HG02571 (cell line): ENCODE results near the gene CLEC12A.
"Not testable (repeated sequence)": the region's sequence is repeated elsewhere in the genome, so short reads cannot be mapped to it uniquely, and the experiment has no call there.

Source experiments
- ATAC-seq: cut with Tn5 transposase; IDR thresholded peaks from one replicate; pipeline ENCODE4 v1.9.1; 2021; ENCODE audit warnings: mild to moderate bottlenecking, moderate library complexity; ENCODE audit not compliant: unreplicated experiment

The CLEC12A gene

DNA sequence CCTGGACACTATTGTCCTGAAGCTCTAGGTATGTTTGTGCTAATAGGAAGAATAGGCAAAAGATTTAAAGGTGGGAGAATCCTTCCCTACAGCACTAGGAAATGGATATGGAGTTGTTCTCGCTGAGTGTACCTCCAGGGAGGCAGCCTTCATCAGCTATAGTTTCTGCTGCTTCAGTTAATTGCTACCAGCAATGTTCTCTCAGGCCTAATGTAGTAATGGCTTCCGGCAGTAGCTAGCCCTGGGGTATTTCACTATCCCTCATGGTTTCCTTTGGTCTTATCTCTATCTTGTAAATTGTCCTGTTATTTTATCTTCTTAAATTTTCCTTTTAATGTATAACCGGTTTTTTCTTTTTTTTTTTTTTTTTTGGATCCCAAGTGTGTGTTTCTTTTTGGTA, 9.3 kb upstream of the CLEC12A start:
- no peak for ATAC-seq

DNA sequence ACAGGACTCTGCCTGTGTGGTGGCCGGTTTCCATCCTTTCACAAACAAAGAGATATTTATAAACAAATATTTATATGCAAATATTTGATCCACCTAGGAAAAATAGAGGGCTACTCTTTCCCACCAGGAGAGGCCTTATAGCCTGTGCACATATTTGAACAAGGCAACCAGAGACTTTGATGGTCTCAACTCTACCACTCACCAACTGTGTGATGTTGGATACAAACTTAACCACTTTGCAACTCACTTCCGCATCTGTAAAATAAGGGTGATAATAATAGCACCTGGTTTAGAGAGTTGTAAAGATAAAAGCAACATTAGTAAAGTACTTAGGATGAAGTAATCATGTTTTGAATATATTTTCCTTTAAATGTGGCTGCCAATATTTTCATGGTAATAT, 1.5 kb upstream of the CLEC12A start:
- ATAC-seq: no peak

DNA sequence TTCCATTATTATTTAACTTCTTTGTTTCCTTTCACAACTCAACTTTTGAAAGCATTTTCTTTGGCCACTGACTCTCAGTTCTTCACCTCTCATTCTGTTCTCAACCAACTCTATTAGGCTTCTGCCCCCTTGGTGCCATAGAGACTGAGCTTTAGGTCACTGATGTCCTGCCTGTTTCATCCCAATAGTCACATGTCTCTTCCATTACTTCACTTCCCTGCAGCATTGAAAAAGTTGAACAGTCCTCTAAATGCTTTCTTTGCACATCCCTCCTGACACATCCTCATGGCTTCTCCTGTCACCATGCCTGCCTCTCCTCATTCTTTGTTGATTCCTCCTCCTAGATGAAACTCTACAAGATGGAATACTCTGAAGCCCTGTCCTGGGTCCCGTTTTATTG, 2.7 kb downstream of the CLEC12A start:
- ATAC-seq: no peak

DNA sequence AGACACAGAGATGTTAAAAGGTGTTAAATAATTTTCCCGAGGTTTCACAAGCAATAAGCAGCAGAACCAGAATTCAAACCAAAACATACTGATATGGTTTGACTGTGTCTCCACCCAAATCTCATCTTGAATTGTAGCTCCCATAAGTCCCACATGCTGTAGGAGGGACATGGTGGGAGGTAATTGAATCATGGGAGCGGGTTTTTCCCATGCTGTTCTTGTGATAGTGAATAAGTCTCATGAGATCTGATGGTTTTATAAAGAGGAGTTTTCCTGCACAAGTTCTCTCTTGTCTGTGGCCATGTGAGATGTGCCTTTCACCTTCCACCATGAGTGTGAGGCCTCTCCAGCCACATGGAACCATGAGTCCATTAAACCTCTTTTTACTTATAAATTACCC, 3.5 kb downstream of the CLEC12A start:
- ATAC-seq: not testable (repeated sequence)

DNA sequence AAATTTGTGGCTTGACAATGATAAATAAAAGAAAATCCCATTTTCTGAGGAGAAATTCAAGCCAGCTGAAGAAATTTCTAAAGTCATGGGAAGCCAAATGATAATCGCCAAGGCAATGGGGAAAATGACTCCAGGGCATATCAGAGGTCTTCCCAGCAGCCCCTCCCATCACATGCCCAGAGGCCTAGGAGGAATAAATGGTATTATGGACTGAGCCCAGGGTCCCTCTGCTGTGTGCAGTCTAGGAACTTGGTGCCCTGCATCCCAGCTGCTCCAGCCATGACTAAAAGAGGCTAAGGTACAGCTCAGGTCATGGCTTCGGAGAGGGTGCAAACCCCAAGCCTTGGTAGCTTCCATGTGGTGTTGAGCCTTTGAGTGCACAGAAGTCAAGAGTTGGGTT, 4.4 kb downstream of the CLEC12A start:
- ATAC-seq: no peak

DNA sequence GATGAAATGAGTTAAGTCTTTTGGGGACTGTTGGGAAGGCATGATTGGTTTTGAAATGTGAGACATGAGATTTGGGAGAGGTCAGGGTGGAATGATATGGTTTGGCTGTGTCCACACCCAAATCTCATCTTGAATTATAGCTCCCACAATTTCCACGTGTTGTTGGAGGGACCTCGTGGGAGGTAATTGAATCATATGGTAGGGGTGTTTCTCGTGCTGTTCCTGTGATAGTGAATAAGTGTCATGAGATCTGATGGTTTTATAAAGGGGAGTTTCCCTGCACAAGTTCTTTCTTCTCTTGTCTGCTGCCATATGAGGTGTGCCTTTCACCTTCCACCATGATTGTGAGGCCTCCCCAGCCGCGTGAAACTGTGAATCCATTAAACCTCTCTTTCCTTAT, 5.4 kb downstream of the CLEC12A start:
- ATAC-seq: not testable (repeated sequence)

DNA sequence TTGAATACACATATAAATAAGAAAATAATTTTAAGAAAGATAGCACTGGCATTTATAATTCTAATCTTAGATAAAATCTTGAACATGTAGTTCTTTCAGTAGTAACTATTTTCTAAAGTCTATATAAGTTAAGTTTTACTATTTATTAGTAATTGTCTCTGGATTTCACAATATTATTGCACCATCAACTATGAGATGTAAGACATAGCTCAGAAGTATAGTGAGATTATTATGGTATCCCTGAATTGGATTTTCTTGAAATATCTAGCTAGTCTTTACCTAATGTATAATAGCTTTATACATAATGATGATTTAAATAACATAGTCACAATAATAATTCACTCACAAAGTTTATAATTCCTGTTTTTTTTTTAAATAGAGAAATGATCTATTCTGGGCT, 6.7 kb downstream of the CLEC12A start:
- no peak for ATAC-seq

DNA sequence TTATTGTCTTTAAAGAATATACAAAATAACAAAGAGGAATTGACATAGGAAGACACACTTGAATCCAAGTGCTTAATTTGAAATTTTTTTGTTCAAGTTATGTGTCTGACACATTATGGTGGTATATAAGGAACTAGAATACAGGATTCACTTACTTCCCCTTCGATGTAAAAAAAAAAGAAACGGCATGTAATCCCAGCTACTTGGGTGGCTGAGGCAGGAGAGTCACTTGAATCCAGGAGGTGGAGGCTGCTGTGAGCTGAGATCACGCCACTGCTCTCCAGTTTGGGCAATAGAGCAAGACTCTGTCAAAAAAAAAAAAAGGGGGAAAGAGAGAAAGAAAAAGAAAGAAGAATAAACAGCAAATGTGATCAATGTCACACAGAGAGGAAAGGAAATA, 8.9 kb downstream of the CLEC12A start:
- no peak for ATAC-seq

DNA sequence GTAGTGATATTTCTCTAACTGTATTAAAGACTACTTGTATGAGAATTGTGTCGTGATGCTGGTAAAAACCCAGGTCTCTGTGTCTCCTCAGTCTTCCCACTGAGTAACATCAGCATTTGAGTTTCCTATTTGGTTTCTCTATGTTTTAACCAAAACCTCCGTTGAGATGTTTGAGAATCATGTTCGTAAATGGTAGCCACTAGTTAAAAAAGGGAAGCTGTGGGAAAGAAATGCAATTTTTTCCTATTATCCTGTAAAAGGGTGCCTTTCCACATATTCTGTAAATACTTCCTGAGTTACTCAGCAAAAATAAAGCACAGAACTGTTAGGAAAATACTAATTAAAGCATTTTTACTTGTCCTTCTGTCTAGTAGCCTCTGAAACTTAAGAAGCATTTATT, 20.7 kb downstream of the CLEC12A start:
- no peak for ATAC-seq

DNA sequence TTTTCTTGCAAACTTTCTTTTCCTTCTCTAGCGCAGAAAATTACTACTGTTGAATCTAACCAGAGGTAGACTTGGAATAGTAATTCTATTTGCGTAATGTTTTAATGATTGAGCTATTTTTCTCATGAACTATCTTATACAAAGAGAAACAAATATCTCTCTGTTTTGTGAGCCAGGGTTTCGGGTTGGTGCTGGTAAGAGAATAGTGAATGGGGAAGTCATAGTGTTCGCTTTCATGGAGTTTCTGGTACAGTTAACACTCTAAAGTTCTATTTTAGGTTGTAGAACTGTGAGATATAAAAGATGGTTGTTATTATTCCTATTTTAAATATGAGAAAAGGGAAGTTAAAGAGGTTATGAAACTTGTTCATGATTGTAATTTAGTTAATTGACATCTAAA, 21.1 kb downstream of the CLEC12A start:
- no peak for ATAC-seq

DNA sequence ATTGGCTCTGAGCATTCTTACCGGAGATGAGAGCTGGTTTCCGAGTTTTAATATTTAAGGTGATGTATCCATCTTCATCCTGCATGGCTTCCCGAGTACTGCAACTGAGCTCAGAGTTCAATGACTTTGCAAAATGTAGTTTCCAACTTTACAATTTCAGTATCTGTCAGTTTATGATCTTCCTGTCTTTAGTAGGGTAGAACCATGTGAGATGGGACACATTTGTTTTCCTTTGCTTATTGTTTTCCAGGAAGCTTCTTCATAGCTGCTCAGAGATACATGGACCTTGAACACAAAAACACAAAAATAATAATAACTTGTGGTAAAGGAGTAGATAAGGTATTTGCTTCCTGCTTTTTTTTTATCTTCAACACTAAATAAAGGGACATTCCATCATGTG, 27.8 kb downstream of the CLEC12A start, which contains the start of gene CLEC1B:
TSS of gene CLEC1B (minus strand) at position 106 of the 400 bp plus-strand sequence. CDS start at position 85, 21 bp downstream.
- no peak for ATAC-seq

DNA sequence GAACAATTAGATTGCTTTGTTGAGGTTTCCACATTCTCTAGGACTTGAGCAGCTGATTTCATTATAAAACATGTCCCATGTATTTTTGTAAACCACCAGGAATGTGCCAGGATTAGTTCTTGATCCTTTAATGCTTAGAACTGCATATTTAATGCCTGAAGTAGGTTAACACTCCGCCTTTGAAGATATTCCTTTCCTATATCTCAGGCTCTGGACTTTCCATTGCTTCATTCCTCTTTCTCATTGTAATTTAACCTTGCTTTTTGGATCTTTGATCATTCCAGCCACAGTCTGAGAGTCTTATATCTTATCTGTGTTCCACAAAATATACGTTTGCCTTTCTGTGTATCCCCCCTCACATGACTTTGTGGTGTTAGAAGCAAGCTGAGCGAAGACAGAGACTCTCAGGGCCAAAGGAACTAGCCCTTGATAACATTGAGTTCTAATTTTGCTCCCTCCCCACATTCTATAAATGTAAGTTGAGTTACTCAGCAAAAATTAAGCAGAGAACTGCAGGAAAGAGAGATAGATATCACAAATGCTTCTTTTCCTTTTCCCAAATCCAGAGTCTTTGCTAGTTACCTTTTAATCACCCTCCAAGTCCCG, 30.1 kb downstream of the CLEC12A start:
- ATAC-seq: no peak

DNA sequence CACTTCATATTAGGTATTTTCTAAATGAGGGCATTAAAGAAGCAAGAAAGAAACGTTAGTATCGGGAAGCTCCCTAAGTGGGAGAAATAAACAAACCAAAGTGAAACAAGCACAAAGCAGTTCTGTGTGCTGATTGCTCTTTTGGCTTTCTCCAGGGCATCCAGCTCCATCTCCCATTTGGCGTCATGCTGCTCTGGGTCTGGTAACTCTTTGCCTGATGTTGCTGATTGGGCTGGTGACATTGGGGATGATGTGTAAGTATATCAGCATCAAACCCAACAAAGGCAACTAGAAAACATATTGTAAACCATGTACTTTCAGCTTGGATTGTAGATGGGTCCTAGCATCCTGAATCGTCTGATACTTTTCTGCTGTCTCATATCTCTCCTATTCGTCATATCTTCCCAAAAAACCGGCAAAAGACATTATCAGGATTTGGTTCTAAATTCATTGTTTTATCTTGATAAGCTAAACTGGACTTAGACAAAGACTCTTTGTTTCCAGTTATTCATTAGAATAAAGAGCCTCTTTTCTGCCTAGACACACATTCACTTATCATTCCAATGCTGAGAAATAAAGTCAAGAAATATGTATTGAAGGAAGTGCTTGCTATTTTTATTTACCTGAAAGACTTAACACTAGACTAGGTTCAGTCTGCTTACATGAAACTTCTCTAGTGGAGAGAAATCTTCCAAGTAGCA, 41.6 kb downstream of the CLEC12A start:
- ATAC-seq: no peak

DNA sequence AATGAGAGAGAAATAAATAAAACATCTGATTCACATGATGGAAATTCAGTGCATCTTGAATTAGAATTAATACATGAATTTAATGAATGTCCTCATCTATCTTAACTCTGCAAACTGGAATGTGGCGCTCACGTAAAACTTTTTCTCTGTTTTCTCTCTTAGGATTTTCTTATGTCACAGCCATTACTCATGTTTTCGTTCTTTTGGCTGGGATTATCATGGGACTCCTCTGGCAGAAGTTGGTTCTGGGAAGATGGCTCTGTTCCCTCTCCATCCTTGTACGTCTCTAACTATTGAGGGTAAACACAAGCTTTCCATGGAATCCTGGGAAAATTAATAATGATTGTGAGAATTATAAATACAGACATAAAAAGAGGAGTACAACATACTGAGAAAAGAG, 44.2 kb downstream of the CLEC12A start:
- no peak for ATAC-seq

DNA sequence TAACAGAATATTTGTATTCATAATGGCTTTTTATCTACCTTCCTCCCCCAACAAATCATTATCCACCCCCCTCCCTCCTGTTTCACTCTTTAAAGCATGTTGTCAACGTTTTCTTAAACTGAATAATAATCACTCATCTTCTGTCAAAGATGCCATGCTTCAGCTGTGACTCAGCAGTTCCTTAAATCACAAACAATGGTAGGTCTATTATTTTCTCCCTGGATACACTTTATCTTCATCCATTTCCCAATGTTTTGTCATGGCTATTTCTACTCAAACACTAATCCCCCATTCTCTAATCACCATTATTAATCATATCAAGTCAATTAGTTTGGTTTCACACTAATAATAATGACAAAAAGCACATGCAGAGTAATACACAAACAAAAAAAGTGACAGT, 45.7 kb downstream of the CLEC12A start:
- ATAC-seq: no peak

DNA sequence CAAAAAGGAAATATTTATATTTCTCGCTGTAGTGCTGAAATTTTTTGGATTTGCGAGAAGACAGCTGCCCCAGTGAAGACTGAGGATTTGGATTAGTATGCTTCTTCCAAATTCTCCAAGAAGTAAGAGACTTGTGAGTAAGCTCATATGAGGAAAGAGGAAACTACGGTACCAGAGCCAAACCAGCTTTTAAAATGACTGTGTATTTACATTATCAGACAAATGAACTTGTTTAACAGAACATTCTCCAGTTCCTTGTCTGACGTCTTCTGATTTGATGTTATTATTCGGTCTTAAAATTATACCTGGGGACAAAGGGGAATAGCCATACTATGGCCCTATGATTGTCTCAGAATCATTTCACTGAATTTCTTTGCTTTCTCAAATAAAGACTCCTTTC, 47.2 kb downstream of the CLEC12A start:
- no peak for ATAC-seq

DNA sequence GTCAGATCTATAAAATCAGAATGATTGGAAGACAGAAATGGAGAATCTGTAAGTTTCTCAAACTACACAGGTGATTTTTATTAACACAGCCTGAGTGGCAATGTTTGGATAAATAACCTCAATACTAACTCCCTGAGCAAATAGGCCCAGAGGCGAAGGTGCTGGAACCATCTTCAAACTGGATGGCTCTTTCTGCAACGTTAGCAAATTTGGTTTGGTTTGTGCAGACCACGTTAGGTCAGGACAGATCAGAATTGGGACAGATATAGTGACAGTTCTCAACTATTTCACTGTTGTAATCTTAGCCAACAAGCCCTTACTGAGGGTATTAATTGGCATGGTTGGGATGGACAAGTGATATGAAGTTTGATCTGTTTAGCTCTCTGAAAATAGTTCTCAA, 50.1 kb downstream of the CLEC12A start:
- ATAC-seq: no peak

DNA sequence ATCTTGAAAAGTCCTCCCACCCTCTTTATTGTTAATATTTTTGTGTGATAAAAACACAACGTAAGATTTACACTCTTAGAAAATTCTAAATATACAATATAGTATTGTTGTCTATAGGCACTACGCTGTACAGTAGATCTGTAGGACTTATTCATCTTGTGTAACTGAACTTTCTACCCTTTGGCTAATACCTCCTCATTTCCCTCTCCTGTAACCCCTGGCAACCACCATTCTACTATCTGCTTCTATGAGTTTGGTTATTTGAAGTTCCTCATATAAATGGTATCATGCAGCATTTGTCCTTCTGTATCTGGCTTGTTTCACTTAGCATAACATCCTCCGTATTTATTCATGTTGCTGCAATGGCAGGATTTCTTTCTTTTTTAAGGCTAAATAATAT, 54.0 kb downstream of the CLEC12A start:
- no peak for ATAC-seq

DNA sequence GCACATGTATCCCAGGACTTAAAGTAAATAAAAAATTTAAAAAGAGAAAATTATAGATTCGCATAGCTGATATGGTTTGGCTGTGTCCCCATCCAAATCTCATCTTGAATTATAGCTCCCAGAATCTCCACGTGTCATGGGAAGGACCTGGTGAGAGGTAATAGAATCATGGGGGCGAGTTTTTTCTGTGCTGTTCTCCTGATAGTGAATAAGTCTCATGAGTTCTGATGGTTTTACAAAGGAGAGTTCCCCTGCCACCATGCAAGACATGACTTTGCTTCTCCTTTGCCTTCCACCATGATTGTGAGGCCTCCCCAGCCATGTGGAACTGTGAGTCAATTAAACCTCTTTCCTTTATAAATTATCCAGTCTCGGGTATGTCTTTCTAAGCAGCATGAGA, 55.5 kb downstream of the CLEC12A start:
- ATAC-seq: not testable (repeated sequence)

DNA sequence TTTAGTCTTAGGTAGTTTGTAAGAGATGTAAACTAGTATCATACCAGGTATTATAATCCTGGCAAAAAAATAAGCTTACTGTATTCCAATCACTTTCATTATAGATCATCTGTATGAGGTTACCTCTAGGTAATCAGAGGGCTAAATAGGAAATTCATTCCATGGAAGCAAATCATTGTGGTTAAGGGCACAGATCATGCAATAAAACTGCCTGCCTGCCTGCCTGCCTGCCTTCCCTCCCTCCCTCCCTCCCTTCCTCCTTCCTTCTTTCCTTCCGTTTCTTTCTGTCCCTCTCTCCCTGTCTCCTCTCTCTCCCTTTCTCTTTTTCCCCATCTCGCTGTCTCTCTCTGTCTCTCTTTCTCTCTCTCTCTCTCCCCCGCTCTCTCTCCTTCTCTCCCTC, 56.1 kb downstream of the CLEC12A start:
- ATAC-seq: no peak

DNA sequence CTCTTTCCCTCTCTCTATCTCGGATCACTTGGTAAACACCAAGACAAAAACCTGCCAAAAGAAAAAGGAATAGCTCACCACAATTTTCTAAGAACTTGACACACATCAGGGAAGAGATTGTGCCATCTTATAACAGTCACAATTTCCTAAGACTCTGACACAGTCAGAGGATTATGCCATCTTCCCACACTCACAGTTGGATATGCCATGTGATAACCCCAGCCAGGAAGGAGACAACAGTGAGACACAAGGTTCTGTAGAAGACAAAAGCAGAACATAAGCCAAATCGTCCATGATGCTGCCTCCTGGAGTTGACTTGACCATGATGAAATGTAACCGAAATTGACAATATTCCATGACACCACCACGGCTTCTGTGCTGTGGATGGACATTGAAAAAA, 56.5 kb downstream of the CLEC12A start:
- no peak for ATAC-seq

DNA sequence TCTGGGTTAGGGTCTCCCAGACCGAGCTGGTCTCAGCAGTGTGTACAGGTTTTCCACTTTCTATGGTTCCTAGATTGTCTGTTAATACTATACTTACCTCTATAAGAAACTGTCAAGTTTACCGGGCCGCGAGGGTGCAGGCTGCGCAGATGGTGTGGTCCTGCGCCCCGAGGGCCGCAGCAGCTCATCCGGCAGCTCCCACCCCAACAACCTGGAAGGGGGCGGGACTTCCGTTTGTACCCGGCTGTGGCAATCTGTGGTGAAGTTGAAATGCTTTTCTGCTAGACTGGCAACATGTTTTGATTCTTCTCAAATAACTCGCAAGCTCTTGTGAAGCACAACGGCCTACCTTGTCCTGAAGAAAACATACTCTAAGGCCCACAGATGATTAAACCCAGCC, 59.2 kb downstream of the CLEC12A start, which contains the start of gene CLEC9A:
TSS of gene CLEC9A (plus strand) at position 237 of the 400 bp plus-strand sequence. CDS start 22,006 bp downstream, outside the sequence.
- ATAC-seq: no peak

DNA sequence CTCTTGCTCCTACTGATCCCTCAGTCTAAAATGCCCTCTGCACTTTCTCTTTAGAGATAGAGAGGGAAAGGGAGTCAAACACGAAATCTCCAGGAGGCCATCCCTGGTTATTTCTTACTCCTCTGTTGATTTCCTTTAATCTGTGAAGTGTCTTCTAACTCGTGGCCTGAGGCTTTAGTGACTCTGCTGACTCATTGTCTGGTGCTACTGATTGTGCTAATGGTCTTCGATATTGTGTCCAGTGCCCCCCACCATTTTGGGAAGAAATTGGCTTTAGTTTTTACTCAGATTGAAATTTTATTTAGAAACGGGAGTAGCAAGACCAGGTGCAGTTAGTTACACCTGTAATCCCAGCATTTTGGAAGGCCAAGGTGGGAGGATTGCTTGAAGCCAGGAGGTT, 60.1 kb downstream of the CLEC12A start:
- ATAC-seq: no peak
